Prostate gland (tissue), 2 donors: ENCODE data around the gene OLA1.

Experiments
- CTCF ChIP-seq, 4 experiments: fragments of 200-600 bp in 2 of 4; fragments of 450-650 bp in 2 of 4; sonication (generic) in 2 of 4; IDR thresholded peaks; 1 replicate in 3 of 4; 2 replicates in 1 of 4; pipeline ENCODE4 v1.5.1; 2016 to 2019; ENCODE audit warnings: antibody characterized with exemption in 4 of 4, mild to moderate bottlenecking in 2 of 4, moderate library complexity in 2 of 4
- POLR2AphosphoS5 ChIP-seq: sonication (generic); formaldehyde crosslinking; IDR thresholded peaks from one replicate; pipeline ENCODE4 v1.6.1; 2017; ENCODE audit warnings: antibody characterized with exemption

DNA sequence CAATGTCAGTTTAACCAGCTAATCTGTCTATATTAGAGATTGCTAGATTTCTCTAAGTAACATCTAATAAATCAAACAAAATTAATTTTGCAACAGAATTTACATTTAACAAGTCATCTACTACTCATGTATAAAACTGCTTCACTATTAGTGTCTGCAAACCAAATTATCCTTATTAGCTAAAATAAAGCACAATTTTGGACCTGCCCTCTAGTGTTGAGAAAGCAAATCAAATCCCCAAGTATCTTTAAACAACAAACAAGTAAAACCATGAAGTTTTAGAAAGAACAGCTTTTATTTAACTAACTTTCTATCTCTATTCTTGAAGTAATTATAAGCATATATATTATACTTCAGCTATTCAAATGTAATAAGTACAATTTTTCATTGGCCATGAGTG lies 170.1 kb downstream of the OLA1 start:
- TF ChIP-seq CTCF (IDR thresholded peaks at IDR 0.05), result peak in 2 of 4 experiments; percentile 27 to 28
- no peak for TF ChIP-seq POLR2AphosphoS5
